H9 (cell line): ENCODE results near the gene TMEM81. TPM values are rescaled to one million over a fixed set of nuclear protein-coding genes. Genes with fewer than 3 reads are reported as not detected.

ENCODE experiments used
- DNase-seq: peaks from one replicate; pipeline ENCODE4 v3.0.0-alpha.2; 2017
- H2AFZ ChIP-seq: one replicate; pipeline ENCODE4 v1.6.1; 2013; ENCODE audit warnings: mild to moderate bottlenecking, low read length, control low read depth, moderate library complexity
- H2AK5ac ChIP-seq: 2 replicates; pipeline ENCODE4 v1.6.1; 2013; ENCODE audit warnings: low read length, control low read depth, mixed read lengths; ENCODE audit not compliant: insufficient read length
- H2BK120ac ChIP-seq: one replicate; pipeline ENCODE4 v1.6.1; 2013; ENCODE audit warnings: low read depth, mild to moderate bottlenecking, low read length, control low read depth, inconsistent platforms; ENCODE audit not compliant: poor library complexity, severe bottlenecking
- H2BK12ac ChIP-seq: 2 replicates; pipeline ENCODE4 v1.6.1; 2013; ENCODE audit warnings: low read length, control low read depth, mixed read lengths, low read depth; ENCODE audit not compliant: insufficient read length
- H2BK15ac ChIP-seq: 2 replicates; pipeline ENCODE4 v1.6.1; 2013; ENCODE audit warnings: low read depth, low read length, control low read depth
- H2BK20ac ChIP-seq: one replicate; pipeline ENCODE4 v1.6.1; 2013; ENCODE audit warnings: low read depth, mild to moderate bottlenecking, low read length, control low read depth, inconsistent platforms; ENCODE audit not compliant: poor library complexity, severe bottlenecking
- H2BK5ac ChIP-seq: 2 replicates; pipeline ENCODE4 v1.6.1; 2013; ENCODE audit warnings: low read length, control low read depth, mixed read lengths; ENCODE audit not compliant: insufficient read length
- H3K14ac ChIP-seq: 2 replicates; pipeline ENCODE4 v1.6.1; 2013; ENCODE audit warnings: low read length, control low read depth; ENCODE audit not compliant: insufficient read depth
- H3K18ac ChIP-seq: 2 replicates; pipeline ENCODE4 v1.6.1; 2013; ENCODE audit warnings: low read depth, mild to moderate bottlenecking, mixed read lengths, low read length, control low read depth; ENCODE audit not compliant: insufficient read length
- H3K23ac ChIP-seq: 2 replicates; pipeline ENCODE4 v1.6.1; 2013; ENCODE audit warnings: low read length, control low read depth, mixed read lengths, low read depth; ENCODE audit not compliant: insufficient read length
- H3K23me2 ChIP-seq: 2 replicates; pipeline ENCODE4 v1.6.1; 2013; ENCODE audit warnings: low read depth, mild to moderate bottlenecking, mixed read lengths, low read length, control low read depth; ENCODE audit not compliant: insufficient read length, poor library complexity, severe bottlenecking
- H3K27ac ChIP-seq: 2 replicates; pipeline ENCODE4 v1.5.1; 2013; ENCODE audit warnings: low read length, control low read depth, mixed read lengths, low read depth; ENCODE audit not compliant: insufficient read length
- H3K27me3 ChIP-seq: 2 replicates; pipeline ENCODE4 v1.6.1; 2013; ENCODE audit warnings: low read length, control low read depth, inconsistent platforms; ENCODE audit not compliant: insufficient read depth
- H3K4ac ChIP-seq: 2 replicates; pipeline ENCODE4 v1.6.1; 2013; ENCODE audit warnings: low read depth, mild to moderate bottlenecking, control low read depth, inconsistent platforms, low read length, moderate library complexity
- H3K4me1 ChIP-seq: 2 replicates; pipeline ENCODE4 v1.6.1; 2013; ENCODE audit warnings: low read length, control low read depth, inconsistent platforms; ENCODE audit not compliant: insufficient read depth
- H3K4me2 ChIP-seq: 2 replicates; pipeline ENCODE4 v1.6.1; 2013; ENCODE audit warnings: low read length, control low read depth, mixed read lengths; ENCODE audit not compliant: insufficient read length, insufficient read depth
- H3K56ac ChIP-seq: 2 replicates; pipeline ENCODE4 v1.6.1; 2013; ENCODE audit warnings: low read depth, mild to moderate bottlenecking, mixed read lengths, low read length, control low read depth; ENCODE audit not compliant: insufficient read length
- H3K79me1 ChIP-seq: 2 replicates; pipeline ENCODE4 v1.6.1; 2013; ENCODE audit warnings: low read depth, mild to moderate bottlenecking, moderate library complexity, low read length, control low read depth, inconsistent platforms; ENCODE audit not compliant: insufficient read depth, poor library complexity, severe bottlenecking
- H3K79me2 ChIP-seq: 2 replicates; pipeline ENCODE4 v1.6.1; 2013; ENCODE audit warnings: low read length, control low read depth, inconsistent platforms; ENCODE audit not compliant: insufficient read depth
- H3K9ac ChIP-seq: 2 replicates; pipeline ENCODE4 v1.6.1; 2013; ENCODE audit warnings: low read length, control low read depth, mixed read lengths; ENCODE audit not compliant: insufficient read length; ENCODE audit errors: extremely low read depth
- H3K9me3 ChIP-seq: one replicate; pipeline ENCODE4 v1.6.1; 2013; ENCODE audit warnings: low read depth, low read length, inconsistent platforms; ENCODE audit not compliant: control insufficient read depth
- H3T11ph ChIP-seq: one replicate; pipeline ENCODE4 v1.6.1; 2013; ENCODE audit warnings: mild to moderate bottlenecking, low read length, control low read depth, inconsistent platforms
- H4K20me1 ChIP-seq: one replicate; pipeline ENCODE4 v1.6.1; 2013; ENCODE audit not compliant: control insufficient read depth, insufficient read length, insufficient read depth
- H4K5ac ChIP-seq: 2 replicates; pipeline ENCODE4 v1.6.1; 2013; ENCODE audit warnings: low read depth, mild to moderate bottlenecking, mixed read lengths, low read length, control low read depth; ENCODE audit not compliant: insufficient read length
- H4K8ac ChIP-seq: replicated peaks from 2 replicates; pipeline ENCODE4 v1.6.1; 2013; ENCODE audit warnings: low read length, control low read depth, mixed read lengths, low read depth; ENCODE audit not compliant: insufficient read length
- H4K91ac ChIP-seq: 2 replicates; pipeline ENCODE4 v1.6.1; 2013; ENCODE audit warnings: low read depth, mild to moderate bottlenecking, moderate library complexity, mixed read lengths, low read length, control low read depth; ENCODE audit not compliant: insufficient read length
- H3K27ac Mint-ChIP-seq, 3 experiments: 2 replicates in 2 of 3; 3 replicates in 1 of 3; pipeline ENCODE4 v1.8.0; 2020 to 2021; ENCODE audit warnings: mixed read lengths in 3 of 3, mild to moderate bottlenecking in 1 of 3, moderate library complexity in 1 of 3
- H3K27me3 Mint-ChIP-seq: 2 replicates; pipeline ENCODE4 v1.8.0; 2021; ENCODE audit warnings: low read depth, mild to moderate bottlenecking, moderate library complexity, mixed read lengths
- H3K36me3 Mint-ChIP-seq, 3 experiments: 2 replicates in 2 of 3; 3 replicates in 1 of 3; pipeline ENCODE4 v1.8.0; 2020 to 2021; ENCODE audit warnings: low read depth in 3 of 3, mixed read lengths in 3 of 3; ENCODE audit not compliant: insufficient read depth in 1 of 3
- H3K4me1 Mint-ChIP-seq, 2 experiments: 2 replicates each; pipeline ENCODE4 v1.8.0; 2020; ENCODE audit warnings: mixed read lengths in 2 of 2
- H3K4me3 Mint-ChIP-seq, 2 experiments: 2 replicates in 1 of 2; 3 replicates in 1 of 2; pipeline ENCODE4 v1.8.0; 2020 to 2021; ENCODE audit warnings: mild to moderate bottlenecking in 2 of 2, mixed read lengths in 2 of 2, moderate library complexity in 1 of 2
- H3K9me3 Mint-ChIP-seq, 2 experiments: 2 replicates in 1 of 2; 3 replicates in 1 of 2; pipeline ENCODE4 v1.8.0; 2020; ENCODE audit warnings: mild to moderate bottlenecking in 2 of 2, mixed read lengths in 2 of 2, moderate library complexity in 1 of 2
- CTCF ChIP-seq: fragments of 200-600 bp; sonication (generic); conservative IDR thresholded peaks from 3 replicates; pipeline ENCODE4 v1.8.0; 2021; ENCODE audit warnings: antibody characterized with exemption, mild to moderate bottlenecking
- WGBS: extraction: QIAGEN DNeasy Blood & Tissue Kit; methylation state at CpG from one replicate; pipeline ENCODE4 v1.1.7; 2013; ENCODE audit warnings: missing lambda C conversion rate, low lambda C conversion rate, mixed read lengths; ENCODE audit not compliant: insufficient read length; ENCODE audit errors: extremely low coverage; 5-methylcytosine and 5-hydroxymethylcytosine counted together
- total RNA-seq: library from RNA; stranded (reverse); gene quantifications from 2 replicates; pipeline ENCODE4 v1.2.1, GENCODE V29; 2021

TMEM81 gene
- total RNA-seq, 1 experiment from 2014 or later: 3.0 TPM

GRCh38 chr1:205071028-205071409 lies 13.2 kb downstream of the TMEM81 start:
- no peaks in the 10 kb centered on the region; a peak in 2 of 4 replicates for H3K4me1 Mint-ChIP-seq
- no peak for DNase-seq
- TF ChIP-seq CTCF: no peak
- no peak overlapping the region for H2AK5ac ChIP-seq
- H3K4me2 ChIP-seq: no peak overlapping the region
- no peaks in the 10 kb centered on the region for H3K36me3 Mint-ChIP-seq
- H3K14ac ChIP-seq: no peak overlapping the region
- no peak overlapping the region for H2BK20ac ChIP-seq
- no peak overlapping the region for H2BK15ac ChIP-seq
- no peaks in the 10 kb centered on the region for H3K4me1 ChIP-seq
- peaks cover 3% of the 10 kb centered on the region for H3K23me2 ChIP-seq
- no peak overlapping the region for H3T11ph ChIP-seq
- no peak overlapping the region for H2BK5ac ChIP-seq
- no peak overlapping the region for H3K27ac ChIP-seq
- no peak overlapping the region for H3K9ac ChIP-seq
- H3K27ac Mint-ChIP-seq: peak overlapping the region in 1 of 3 experiments; percentile 74; a peak in 1 of 7 replicates
- no peak overlapping the region for H2AFZ ChIP-seq
- no peaks in the 10 kb centered on the region for H3K9me3 ChIP-seq
- no peak overlapping the region for H4K5ac ChIP-seq
- H3K4me3 Mint-ChIP-seq: no peak overlapping the region
- no peak overlapping the region for H3K4ac ChIP-seq
- H3K23ac ChIP-seq: no peak overlapping the region
- H4K20me1 ChIP-seq: no peaks in the 10 kb centered on the region
- H3K27me3 Mint-ChIP-seq: no peaks in the 10 kb centered on the region; the same call in 1 of the 2 replicates
- H3K56ac ChIP-seq: no peak overlapping the region
- no peak overlapping the region for H3K18ac ChIP-seq
- no peaks in the 10 kb centered on the region for H3K9me3 Mint-ChIP-seq
- no peak overlapping the region for H2BK12ac ChIP-seq
- H3K79me1 ChIP-seq: no peaks in the 10 kb centered on the region
- no peaks in the 10 kb centered on the region for H3K79me2 ChIP-seq
- no peak overlapping the region for H4K8ac ChIP-seq
- no peaks in the 10 kb centered on the region for H3K27me3 ChIP-seq
- no peak overlapping the region for H2BK120ac ChIP-seq
- WGBS: no CpG with 5 or more reads among the region's 2 CpGs
- no peak overlapping the region for H4K91ac ChIP-seq
